DMS53 treated with DMSO at 0.1 percent for 48 hours (cell line): ENCODE measurements around the gene DIPK2B.

Experiments
- DNase-seq: peaks from one replicate; lab custom pipeline; 2025; ENCODE audit not compliant: unreplicated experiment; lab: John Stamatoyannopoulos, UW

Gene DIPK2B

GRCh38 chrX:45164021-45164621 lies 36.6 kb downstream of the DIPK2B start:
- DNase-seq: no peak

GRCh38 chrX:45157647-45158046 lies 43.0 kb downstream of the DIPK2B start:
- no peak for DNase-seq

GRCh38 chrX:45154462-45154861 lies 46.2 kb downstream of the DIPK2B start:
- no peak for DNase-seq

GRCh38 chrX:45154033-45154360 lies 46.7 kb downstream of the DIPK2B start:
- DNase-seq: no peak
